HG02840 (cell line): ENCODE data around the gene DYNLT4.

ENCODE experiments used
- ATAC-seq: cut with Tn5 transposase; IDR thresholded peaks from one replicate; pipeline ENCODE4 v1.9.1; 2021; ENCODE audit warnings: mild to moderate bottlenecking, moderate library complexity, moderate number of reproducible peaks; ENCODE audit not compliant: unreplicated experiment, low FRiP score

Gene DYNLT4

DNA sequence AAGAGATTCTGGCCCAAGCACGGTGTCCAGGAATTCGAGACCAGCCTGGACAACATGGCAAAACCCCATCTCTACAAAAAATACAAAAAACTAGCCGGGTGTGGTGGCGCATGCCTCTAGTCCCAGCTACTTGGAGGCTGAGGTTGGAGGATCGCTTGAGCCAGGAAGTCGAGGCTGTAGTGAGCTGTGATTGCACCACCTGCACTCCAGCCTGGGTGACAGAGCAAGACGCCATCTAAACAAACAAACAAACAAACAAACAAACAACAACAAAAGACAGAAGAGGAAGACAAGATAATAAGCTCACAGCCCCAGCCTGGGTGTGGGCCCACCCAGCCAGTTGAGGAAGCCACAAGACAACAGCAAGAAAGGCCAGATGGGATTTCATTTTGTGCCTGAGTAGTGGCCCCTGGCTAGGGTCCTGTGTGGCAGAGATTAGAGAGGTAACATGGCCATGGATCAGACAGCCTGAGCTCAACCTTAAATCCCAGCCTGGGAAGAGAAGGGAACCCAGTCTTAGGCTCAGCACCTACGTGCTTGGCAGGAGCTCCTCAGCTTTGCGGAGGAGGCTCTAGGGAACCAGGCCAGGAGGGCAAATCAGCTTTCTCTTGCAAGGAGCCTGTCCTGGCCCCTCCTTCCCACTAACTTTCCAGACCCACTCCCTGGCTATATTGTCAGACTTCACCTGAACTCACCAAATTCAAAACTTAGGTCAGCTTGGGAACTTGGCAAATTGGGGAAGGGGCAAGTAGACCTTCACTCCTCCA lies 14.2 kb downstream of the DYNLT4 start:
- ATAC-seq: no peak

- no peak for ATAC-seq
Measured at GRCh38 chr1:44790968-44791801, 16.0 kb downstream of the DYNLT4 start.

GRCh38 chr1:44788120-44788860 lies 18.9 kb downstream of the DYNLT4 start, which contains the start of gene BEST4:
Gene BEST4, minus strand, starts transcription at chr1:44788170. Its CDS starts 465 bp downstream, at chr1:44787705.
- no peak for ATAC-seq

- no peak for ATAC-seq
Measured at GRCh38 chr1:44787506-44787905, 19.6 kb downstream of the DYNLT4 start.

- ATAC-seq: no peak
Measured at GRCh38 chr1:44786841-44787426, 20.2 kb downstream of the DYNLT4 start.

GRCh38 chr1:44786138-44786840 lies 20.9 kb downstream of the DYNLT4 start:
- ATAC-seq: no peak

DNA sequence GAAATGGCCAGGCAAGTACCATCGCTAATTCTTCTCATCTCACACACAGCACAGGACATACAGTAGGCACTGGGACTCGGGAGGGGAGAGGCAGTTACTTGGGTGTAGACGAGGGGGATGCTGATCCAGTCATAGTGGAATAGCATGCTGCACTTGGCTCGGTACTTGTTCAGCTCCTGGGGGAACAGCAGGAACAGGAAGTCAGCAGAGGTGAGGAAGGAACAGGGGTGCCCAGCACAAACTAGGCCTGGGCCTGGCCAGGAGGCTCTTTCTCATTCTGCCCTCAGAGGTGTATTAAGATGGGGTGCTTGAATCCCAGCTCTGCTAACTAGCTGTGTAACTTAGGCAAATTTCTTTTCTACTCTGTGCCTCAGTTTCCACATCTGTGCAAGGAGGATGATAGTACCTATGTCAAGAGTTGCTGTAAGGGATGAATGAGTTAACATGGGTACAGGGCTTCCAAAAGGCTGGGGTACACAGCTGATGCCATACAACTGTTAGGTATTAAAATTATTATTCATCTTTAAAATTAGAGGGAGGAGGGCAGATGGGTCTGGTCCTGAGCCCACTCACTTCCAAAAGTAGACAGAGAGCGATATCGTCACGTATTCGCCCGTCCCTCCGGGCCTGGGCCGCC lies 21.5 kb downstream of the DYNLT4 start:
- no peak for ATAC-seq

DNA sequence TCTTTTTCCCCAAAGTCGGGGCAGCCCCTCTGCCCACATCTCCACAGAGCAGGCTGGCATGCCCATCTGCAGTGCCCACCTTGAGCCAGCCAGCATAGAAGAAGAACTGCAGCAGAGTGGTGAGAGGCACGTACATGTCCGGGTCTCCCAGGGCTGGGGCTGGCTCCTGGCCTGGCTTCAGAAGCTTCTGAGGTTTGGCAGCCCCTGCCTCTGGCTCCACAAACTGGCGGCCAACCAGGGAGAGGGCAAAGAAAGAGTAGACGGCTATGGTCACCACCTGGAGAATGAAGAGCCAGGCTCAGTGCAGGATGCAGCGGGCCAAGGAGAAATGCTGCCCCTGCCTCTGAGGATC lies 22.1 kb downstream of the DYNLT4 start:
- no peak for ATAC-seq

- no peak for ATAC-seq
Measured at GRCh38 chr1:44784094-44785028, 22.8 kb downstream of the DYNLT4 start.

DNA sequence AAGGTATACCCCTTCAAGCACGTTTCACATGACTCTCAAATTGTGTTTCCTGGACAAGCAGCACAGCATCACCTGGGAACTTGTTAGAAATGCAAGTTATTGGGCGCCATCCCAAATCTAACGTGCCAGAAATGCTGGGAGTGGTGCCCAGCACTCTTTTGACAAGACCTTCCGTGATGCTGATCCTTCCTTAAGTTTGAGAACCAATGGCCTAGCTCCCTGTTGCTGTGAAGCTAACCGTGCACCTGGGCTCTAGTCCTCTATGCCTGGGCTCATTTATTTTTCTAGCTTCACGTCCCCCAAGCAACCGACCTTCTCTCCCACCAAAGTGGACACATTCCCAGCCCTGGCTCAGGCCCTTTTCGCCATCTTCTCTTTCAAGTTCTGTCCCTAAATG lies 23.5 kb downstream of the DYNLT4 start:
- no peak for ATAC-seq

DNA sequence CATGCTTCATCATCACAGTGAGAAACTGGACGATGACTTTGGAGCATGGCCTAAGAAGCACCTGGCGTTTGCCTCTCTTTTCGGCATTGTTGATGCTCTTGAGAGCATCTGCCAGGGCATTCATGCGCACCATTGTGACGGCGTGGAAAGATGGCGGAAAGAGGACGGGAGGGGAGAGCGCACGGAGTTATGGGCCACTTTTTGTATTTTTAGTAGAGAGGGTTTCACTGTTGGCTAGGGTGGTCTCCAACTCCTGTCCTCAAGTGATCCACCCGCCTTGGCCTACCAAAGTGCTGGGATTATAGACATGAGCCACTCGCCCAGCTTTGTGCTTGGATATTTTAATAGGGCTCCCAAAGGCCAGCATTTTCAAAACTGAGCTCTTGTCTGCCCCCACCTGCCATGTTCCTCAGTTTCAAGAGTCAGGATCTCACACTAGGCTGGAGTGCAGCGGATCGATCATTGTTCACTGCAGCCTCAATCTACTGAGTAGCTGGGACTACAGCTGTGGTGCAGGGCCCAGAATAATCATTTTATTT lies 26.5 kb downstream of the DYNLT4 start:
- no peak for ATAC-seq

DNA sequence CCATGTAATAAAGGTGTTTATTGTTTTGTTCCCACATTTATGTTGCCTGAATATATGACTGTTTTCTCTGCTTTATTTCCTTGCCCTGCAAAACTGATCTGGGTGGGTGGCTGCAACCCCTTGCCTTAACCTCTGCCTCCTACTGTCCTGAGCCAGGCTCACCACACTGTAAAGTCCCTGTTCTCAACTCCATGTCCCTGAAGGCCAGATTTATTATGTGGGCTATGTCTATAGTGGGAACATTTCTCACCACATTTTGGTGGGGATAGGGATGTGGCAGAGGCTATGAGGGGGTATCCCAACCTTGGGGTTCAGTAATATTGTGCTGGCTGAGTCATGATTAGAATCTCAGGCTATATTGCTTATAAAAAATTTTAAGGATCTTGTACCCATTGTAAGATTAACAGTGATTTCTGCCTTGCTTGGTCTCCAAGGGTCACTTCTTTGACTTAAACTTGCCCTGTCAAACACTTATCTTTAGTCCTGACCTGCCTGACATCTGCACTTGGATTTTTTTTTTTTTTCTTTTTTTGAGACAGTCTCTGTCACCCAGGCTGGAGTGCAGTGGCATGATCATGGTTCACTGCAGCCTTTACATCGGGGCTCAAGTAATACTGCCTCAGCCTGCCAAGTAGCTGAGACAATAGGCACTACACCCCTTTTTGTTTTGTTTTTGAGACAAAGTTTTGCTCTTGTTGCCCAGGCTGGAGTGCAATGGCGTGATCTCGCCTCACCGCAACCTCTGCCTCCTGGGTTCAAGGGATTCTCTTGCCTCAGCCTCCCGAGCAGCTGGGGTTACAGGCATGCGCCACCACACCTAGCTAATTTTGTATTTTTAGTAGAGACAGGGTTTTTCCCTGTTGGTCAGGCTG lies 28.2 kb downstream of the DYNLT4 start:
- ATAC-seq: no peak

- no peak for ATAC-seq
Measured at GRCh38 chr1:44777969-44778635, 29.0 kb downstream of the DYNLT4 start.

GRCh38 chr1:44777547-44777946 lies 29.6 kb downstream of the DYNLT4 start:
- no peak for ATAC-seq

- no peak for ATAC-seq
Measured at GRCh38 chr1:44776730-44777068, 30.5 kb downstream of the DYNLT4 start.

DNA sequence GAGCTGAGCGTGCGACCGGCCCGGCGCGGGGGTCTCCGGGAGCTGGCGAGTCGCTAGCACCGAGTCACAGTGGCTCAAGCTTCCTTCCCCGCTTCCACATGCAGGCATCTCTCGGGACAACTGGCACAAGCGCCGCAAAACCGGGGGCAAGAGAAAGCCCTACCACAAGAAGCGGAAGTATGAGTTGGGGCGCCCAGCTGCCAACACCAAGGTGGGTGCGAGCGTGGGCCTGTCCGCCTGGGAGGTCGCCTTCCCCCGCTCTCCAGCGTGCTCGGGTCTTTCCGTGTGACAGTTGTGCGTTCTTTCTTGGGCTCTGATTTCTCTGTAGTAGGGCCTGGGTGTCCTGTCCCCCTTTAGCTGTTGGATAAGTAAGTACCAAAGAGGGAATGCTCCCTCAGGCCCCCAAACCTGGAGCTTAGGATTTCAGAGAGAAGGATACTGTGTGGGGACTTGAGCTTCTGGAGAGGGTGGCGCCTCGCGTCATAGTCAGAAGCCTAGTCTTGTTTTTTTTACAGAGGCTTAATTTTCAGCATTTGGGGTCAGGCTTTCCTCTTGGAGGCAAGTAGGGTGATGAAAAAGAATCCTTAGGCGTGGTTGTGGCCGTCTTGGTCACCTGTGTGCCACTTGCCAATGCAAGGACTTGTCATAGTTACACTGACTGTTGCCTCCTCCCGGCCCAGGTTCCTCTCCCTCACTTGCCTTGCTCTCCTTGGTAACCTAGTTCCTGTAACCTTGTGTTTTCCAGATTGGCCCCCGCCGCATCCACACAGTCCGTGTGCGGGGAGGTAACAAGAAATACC lies 31.0 kb downstream of the DYNLT4 start:
- peak; percentile 9 for ATAC-seq
